Esophagus squamous epithelium (tissue), 5 donors: Measurements from ENCODE around the gene S100A16. TPM values are rescaled to one million over a fixed set of nuclear protein-coding genes. Genes with fewer than 3 reads are reported as not detected.

Experiments
- DNase-seq: peaks from one replicate; lab custom pipeline; 2025; lab: John Stamatoyannopoulos, UW
- H3K27ac ChIP-seq, 4 donors: fragments of 200-600 bp; sonication (generic); one replicate each; pipeline ENCODE4 v1.5.1; 2016 to 2019; ENCODE audit warnings: mild to moderate bottlenecking in 1 of 4
- H3K27me3 ChIP-seq, 4 donors: fragments of 200-600 bp; sonication (generic); 1 replicate in 3 of 4; 2 replicates in 1 of 4; pipeline versions ENCODE4 v1.5.1 to v1.6.0; 2017 to 2021; ENCODE audit warnings: antibody characterized with exemption in 1 of 4
- H3K36me3 ChIP-seq, 3 donors: fragments of 200-600 bp; sonication (generic); one replicate each; pipeline ENCODE4 v1.5.1; 2016 to 2019
- H3K4me1 ChIP-seq, 3 donors: fragments of 200-600 bp; sonication (generic); one replicate each; pipeline ENCODE4 v1.5.1; 2017 to 2019
- H3K4me3 ChIP-seq, 4 donors: fragments of 200-600 bp; sonication (generic); 1 replicate in 3 of 4; 2 replicates in 1 of 4; pipeline ENCODE4 v1.5.1; 2016 to 2019; ENCODE audit warnings: mild to moderate bottlenecking in 2 of 4, moderate library complexity in 1 of 4
- H3K9me3 ChIP-seq, 3 donors: fragments of 200-600 bp; sonication (generic); one replicate each; pipeline ENCODE4 v1.5.1; 2016 to 2019
- CTCF ChIP-seq, 6 experiments: fragments of 450-650 bp in 4 of 6; fragments of 200-600 bp in 2 of 6; sonication (generic) in 2 of 6; IDR thresholded peaks; one replicate each; pipeline ENCODE4 v1.5.1; 2016 to 2019; ENCODE audit warnings: antibody characterized with exemption in 6 of 6, mild to moderate bottlenecking in 4 of 6, moderate library complexity in 4 of 6
- POLR2A ChIP-seq, 4 donors: fragments of 450-650 bp; IDR thresholded peaks; one replicate each; pipeline ENCODE4 v1.6.1; 2017; ENCODE audit warnings: antibody characterized with exemption in 4 of 4, mild to moderate bottlenecking in 4 of 4, moderate library complexity in 3 of 4
- WGBS, 2 donors: methylation state at CpG; one replicate each; pipeline ENCODE4 v1.1.5; 2018; 5-methylcytosine and 5-hydroxymethylcytosine counted together
- intact Hi-C: fragments of 100-400 bp; cut with DNase I; formaldehyde crosslinking; loops from one replicate; pipeline ENCODE4 v1.15.0; 2022
- total RNA-seq, 4 donors: library from RNA; depleted of rRNA; stranded (reverse); fragments of >200 nt; gene quantifications; one replicate each; pipeline ENCODE4 v1.1.0, GENCODE V29; 2016
- donor health status: DM: yes; HTN: yes; CAD: no.

The S100A16 gene
- total RNA-seq, 4 donors from 2014 or later, result 1,372 to 2,409 (median 2,158) TPM

- 47 to 54% methylated on average over 1 to 2 of the region's 2 CpGs for WGBS, 2 donors
- Histone ChIP-seq H3K27me3 (no peaks in the 10 kb centered on the region), H3K4me1 (peaks cover 21 to 89% (median 41%) of the 10 kb centered on the region in 3 donors), H3K9me3 (no peaks in the 10 kb centered on the region), H3K27ac (peak overlapping the region; percentile 92 to 96 (median 94)), H3K36me3 (peaks cover 0 to 8% (median 0%) of the 10 kb centered on the region in 3 donors), H3K4me3 (peak overlapping the region; percentile 54 to 76 (median 66))
- DNase-seq, result no peak
- TF ChIP-seq CTCF (IDR thresholded peaks at IDR 0.05) (peak in 1 of 6 experiments; percentile 10), POLR2A (IDR thresholded peaks at IDR 0.05) (no peak)
- intact Hi-C loops, result loop anchor here (5.0 kb wide), 1 partner anchor 37 kb away; no protein-coding TSS in a partner anchor
Observed at GRCh38 chr1:153614189-153614900, 1.4 kb upstream of the S100A16 start.

- Histone ChIP-seq H3K4me3 (peak overlapping the region; percentile 54 to 76 (median 66)), H3K27me3 (no peaks in the 10 kb centered on the region), H3K27ac (peak overlapping the region; percentile 92 to 96 (median 94)), H3K36me3 (no peaks in the 10 kb centered on the region), H3K9me3 (no peaks in the 10 kb centered on the region), H3K4me1 (peaks cover 26 to 89% (median 49%) of the 10 kb centered on the region in 3 donors)
- intact Hi-C loops, result loop anchor here (5.0 kb wide), 1 partner anchor 36 kb away; no protein-coding TSS in a partner anchor
- 53 to 57% methylated on average over 2 to 3 of the region's 5 CpGs for WGBS, 2 donors
- DNase-seq, result no peak
- TF ChIP-seq CTCF (IDR thresholded peaks at IDR 0.05) (no peak), POLR2A (IDR thresholded peaks at IDR 0.05) (no peak)
Observed at GRCh38 chr1:153613406-153613805, 469 bp upstream of the S100A16 start.

DNA sequence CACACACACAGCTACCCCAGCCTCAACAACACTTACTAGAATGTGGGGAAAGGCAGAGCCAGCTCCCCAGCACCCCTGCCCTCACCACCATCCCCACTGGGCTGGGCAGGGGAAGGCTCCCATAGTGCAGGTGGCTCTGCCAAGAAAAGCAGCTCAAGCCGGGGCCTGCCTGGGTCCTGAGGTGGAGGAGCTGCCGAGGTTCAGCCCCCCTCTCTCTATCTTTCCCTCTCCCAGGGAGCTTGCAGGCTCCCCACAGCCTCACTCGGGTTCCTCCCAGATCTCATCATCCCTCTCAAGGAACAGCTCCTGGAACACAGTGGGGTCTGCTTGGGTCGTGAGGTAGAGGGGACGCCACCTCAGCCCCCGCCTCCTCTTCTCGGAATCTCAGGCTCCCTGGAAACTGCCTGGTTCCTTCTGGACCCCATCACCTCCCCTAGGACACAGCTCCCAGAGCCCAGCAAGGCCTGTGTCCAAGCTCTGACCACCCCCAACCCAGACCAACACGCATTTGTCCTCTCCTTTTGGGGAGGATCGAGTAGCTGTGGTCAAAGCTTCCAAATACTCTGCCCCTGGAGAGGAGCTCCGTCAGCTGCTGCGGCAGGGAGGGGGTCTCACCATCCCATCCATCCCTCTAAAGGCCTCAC lies 704 bp downstream of the S100A16 start:
- 30 to 33% methylated on average over 6 to 7 of the region's 11 CpGs for WGBS, 2 donors
- H3K4me1 ChIP-seq, result peaks cover 25 to 89% (median 50%) of the 10 kb centered on the region in 3 donors
- TF ChIP-seq CTCF (IDR thresholded peaks at IDR 0.05) (no peak), POLR2A (IDR thresholded peaks at IDR 0.05) (no peak)

GRCh38 chr1:153611356-153611755 lies 1.6 kb downstream of the S100A16 start:
- Histone ChIP-seq H3K27ac (peak overlapping the region; percentile 92 to 96 (median 94)), H3K36me3 (peaks cover 11 to 19% (median 16%) of the 10 kb centered on the region in 3 donors), H3K9me3 (no peaks in the 10 kb centered on the region), H3K27me3 (no peaks in the 10 kb centered on the region), H3K4me1 (peaks cover 30 to 88% (median 49%) of the 10 kb centered on the region in 3 donors), H3K4me3 (peak overlapping the region; percentile 54 to 76 (median 66))
- no peak for DNase-seq
- intact Hi-C loops, result loop anchor here (5.0 kb wide), 1 partner anchor 34 kb away; no protein-coding TSS in a partner anchor
- WGBS, 2 donors, result 32 to 40% methylated on average over 1 of the region's 1 CpG
- TF ChIP-seq POLR2A (IDR thresholded peaks at IDR 0.05) (no peak), CTCF (IDR thresholded peaks at IDR 0.05) (no peak)

More for the DNA sequence above, 704 bp downstream of the S100A16 start:
- Histone ChIP-seq H3K27ac (peak overlapping the region; percentile 92 to 96 (median 94)), H3K27me3 (no peaks in the 10 kb centered on the region), H3K36me3 (peaks cover 3 to 11% (median 7%) of the 10 kb centered on the region in 3 donors), H3K9me3 (no peaks in the 10 kb centered on the region), H3K4me3 (peak overlapping the region; percentile 54 to 76 (median 66))
- no peak for DNase-seq
- intact Hi-C loops, result loop anchor here (5.0 kb wide), 1 partner anchor 35 kb away; no protein-coding TSS in a partner anchor
